ENCODE measurements around the gene KCNH2. TPM values are rescaled to one million over a fixed set of nuclear protein-coding genes. Genes with fewer than 3 reads are reported as not detected.

KCNH2 gene
- total and polyA plus RNA-seq, 10 of the 15 experiments (the other 5 are each of a cell fraction or from before 2014, with no cell fraction given) = 0.04 to 0.24 (median 0.17) TPM; not detected in 6

DNA sequence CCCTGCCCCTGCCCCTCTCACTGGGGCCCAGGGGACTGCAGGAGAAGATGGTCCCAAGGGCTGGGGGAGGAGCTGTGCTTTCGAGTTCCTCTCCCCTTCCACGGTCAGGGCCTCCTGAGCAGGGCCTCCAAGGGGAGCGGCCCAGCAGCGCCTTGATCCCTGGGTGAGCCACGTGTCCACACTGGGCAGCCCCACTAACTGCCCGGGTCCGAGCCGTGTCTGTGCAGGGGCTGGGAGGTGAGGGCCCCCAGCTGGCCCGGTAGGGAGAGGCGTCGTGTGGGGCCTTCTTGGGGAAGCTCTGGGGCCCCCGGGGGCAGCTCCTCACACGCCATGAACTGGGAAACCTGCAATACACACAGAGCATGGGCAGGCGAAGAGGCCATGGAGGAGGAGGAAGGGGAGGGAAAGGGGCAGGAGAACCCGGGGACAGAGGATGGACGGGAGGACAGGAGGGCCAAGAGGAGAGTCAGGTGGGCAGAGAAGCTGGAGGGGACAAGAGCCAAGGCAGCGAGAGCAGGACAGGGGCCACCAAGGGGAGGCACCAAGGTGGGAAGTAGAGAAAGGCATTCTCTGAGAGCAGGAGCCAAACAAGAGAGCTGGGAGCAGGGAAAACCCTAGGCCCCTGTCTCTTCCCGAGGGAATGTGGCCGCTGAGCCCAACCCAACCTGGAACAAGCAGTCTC is 32.8 kb downstream of the KCNH2 start:
- RAD21 ChIA-PET (ENCODE audit: unreplicated experiment) = no interaction called here
- Histone ChIP-seq H3K36me3 (ENCODE audit: control insufficient read depth in 2 of 2, insufficient read depth in 2 of 2, low read length in 1 of 2) (no peaks in the 10 kb centered on the region), H3K4me3 (no peak overlapping the region), H4K20me1 (ENCODE audit: control insufficient read depth, insufficient read depth) (no peaks in the 10 kb centered on the region), H2AFZ (ENCODE audit: control insufficient read depth, low read depth, low read length) (no peak overlapping the region), H3K9me3 (replicated peaks; ENCODE audit: control insufficient read depth, insufficient read depth, low read length) (no peaks in the 10 kb centered on the region), H3K27me3 (replicated peaks in 1 of 2; ENCODE audit: control insufficient read depth in 2 of 2, insufficient read depth in 2 of 2, low read length in 1 of 2) (peaks cover 0 to 2% of the 10 kb centered on the region in 2 experiments; a peak in 2 of 4 replicates), H3K4me1 (ENCODE audit: control insufficient read depth, insufficient read depth, low read length) (no peaks in the 10 kb centered on the region), H3K4me2 (ENCODE audit: control insufficient read depth, insufficient read depth) (no peak overlapping the region), H3K79me2 (ENCODE audit: control insufficient read depth, insufficient read depth, low read length) (no peaks in the 10 kb centered on the region), H3K27ac (ENCODE audit: control insufficient read depth, insufficient read depth) (no peak overlapping the region), H3K9ac (ENCODE audit: control insufficient read depth, insufficient read depth, low read length) (no peak overlapping the region)
- SMC1A ChIA-PET (ENCODE audit: uncharacterized antibody, unreplicated experiment) = no interaction called here
- intact Hi-C loops (cut with micrococcal nuclease; ENCODE audit: unreplicated experiment) = no loop called here
- CTCF ChIA-PET = no interaction called here
- ATAC-seq (no peak), DNase-seq (ENCODE audit: low read depth, low spot score) (no peak), FAIRE-seq (no peak)
- no TSS peak for BruUV-seq (replicated peaks)
- WGBS (ENCODE audit: insufficient coverage, insufficient replicate concordance, low lambda C conversion rate, missing lambda C conversion rate) = 7% methylated on average over 19 of the region's 19 CpGs
- TF ChIP-seq IKZF2 (IDR thresholded peaks at IDR 0.05) = no peak
- TF ChIP-seq IKZF1 (conservative IDR thresholded peaks at IDR 0.05) = no peak
- no peak for TF ChIP-seq SP1 (IDR thresholded peaks at IDR 0.05; ENCODE audit: low read depth, low read length)
- TF ChIP-seq, protein P1, sequence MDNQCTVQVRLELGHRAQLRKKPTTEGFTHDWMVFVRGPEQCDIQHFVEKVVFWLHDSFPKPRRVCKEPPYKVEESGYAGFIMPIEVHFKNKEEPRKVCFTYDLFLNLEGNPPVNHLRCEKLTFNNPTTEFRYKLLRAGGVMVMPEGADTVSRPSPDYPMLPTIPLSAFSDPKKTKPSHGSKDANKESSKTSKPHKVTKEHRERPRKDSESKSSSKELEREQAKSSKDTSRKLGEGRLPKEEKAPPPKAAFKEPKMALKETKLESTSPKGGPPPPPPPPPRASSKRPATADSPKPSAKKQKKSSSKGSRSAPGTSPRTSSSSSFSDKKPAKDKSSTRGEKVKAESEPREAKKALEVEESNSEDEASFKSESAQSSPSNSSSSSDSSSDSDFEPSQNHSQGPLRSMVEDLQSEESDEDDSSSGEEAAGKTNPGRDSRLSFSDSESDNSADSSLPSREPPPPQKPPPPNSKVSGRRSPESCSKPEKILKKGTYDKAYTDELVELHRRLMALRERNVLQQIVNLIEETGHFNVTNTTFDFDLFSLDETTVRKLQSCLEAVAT (IDR thresholded peaks at IDR 0.05) = no peak
- TF ChIP-seq ESRRA (IDR thresholded peaks at IDR 0.05; ENCODE audit: low read length) = no peak
- no peak for TF ChIP-seq YY1 (IDR thresholded peaks at IDR 0.05; ENCODE audit: low read depth, low read length)
- TF ChIP-seq, protein P2, sequence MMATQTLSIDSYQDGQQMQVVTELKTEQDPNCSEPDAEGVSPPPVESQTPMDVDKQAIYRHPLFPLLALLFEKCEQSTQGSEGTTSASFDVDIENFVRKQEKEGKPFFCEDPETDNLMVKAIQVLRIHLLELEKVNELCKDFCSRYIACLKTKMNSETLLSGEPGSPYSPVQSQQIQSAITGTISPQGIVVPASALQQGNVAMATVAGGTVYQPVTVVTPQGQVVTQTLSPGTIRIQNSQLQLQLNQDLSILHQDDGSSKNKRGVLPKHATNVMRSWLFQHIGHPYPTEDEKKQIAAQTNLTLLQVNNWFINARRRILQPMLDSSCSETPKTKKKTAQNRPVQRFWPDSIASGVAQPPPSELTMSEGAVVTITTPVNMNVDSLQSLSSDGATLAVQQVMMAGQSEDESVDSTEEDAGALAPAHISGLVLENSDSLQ (IDR thresholded peaks at IDR 0.05) = no peak
- TF ChIP-seq ZNF207 (IDR thresholded peaks at IDR 0.05; ENCODE audit: borderline replicate concordance) = no peak
- no peak for TF ChIP-seq NFYA (IDR thresholded peaks at IDR 0.05; ENCODE audit: borderline replicate concordance, low read depth, low read length)
- TF ChIP-seq MYB (IDR thresholded peaks at IDR 0.05; ENCODE audit: borderline replicate concordance, low read depth, low read length) = no peak
- POLR2A ChIA-PET = no interaction called here
- in situ Hi-C loops (cut with MboI) = no loop called here
